Measurements from ENCODE around the gene OR2H2. TPM values are rescaled to one million over a fixed set of nuclear protein-coding genes. Genes with fewer than 3 reads are reported as not detected.

OR2H2 gene
- polyA plus RNA-seq, 2 donors = not detected

GRCh38 chr6:29590218-29590808, 5.4 kb downstream of the OR2H2 start:
- Histone ChIP-seq H3K27me3 (ENCODE audit: control insufficient read depth in 1 of 2, insufficient read depth in 2 of 2, low read length in 2 of 2) (no peaks in the 10 kb centered on the region), H3K36me3 (ENCODE audit: control insufficient read depth in 2 of 2, insufficient read depth in 2 of 2, low read length in 1 of 2) (no peaks in the 10 kb centered on the region), H3K4me1 (ENCODE audit: control insufficient read depth in 2 of 2, insufficient read depth in 2 of 2, low read length in 1 of 2) (no peaks in the 10 kb centered on the region), H3K9me3 (ENCODE audit: control insufficient read depth in 2 of 2, insufficient read depth in 1 of 2, low read depth in 1 of 2, low read length in 1 of 2) (no peaks in the 10 kb centered on the region), H3K27ac (ENCODE audit: low read depth in 2 of 2, low read length in 1 of 2) (no peak overlapping the region), H3K4me3 (ENCODE audit: low read depth in 1 of 2, low read length in 2 of 2) (no peak overlapping the region)
- WGBS, 2 donors = 84 to 87% methylated on average over 4 of the region's 4 CpGs

- Histone ChIP-seq H3K36me3 (ENCODE audit: control insufficient read depth in 2 of 2, insufficient read depth in 2 of 2, low read length in 1 of 2) (no peaks in the 10 kb centered on the region), H3K4me1 (ENCODE audit: control insufficient read depth in 2 of 2, insufficient read depth in 2 of 2, low read length in 1 of 2) (no peaks in the 10 kb centered on the region), H3K27me3 (ENCODE audit: control insufficient read depth in 1 of 2, insufficient read depth in 2 of 2, low read length in 2 of 2) (no peaks in the 10 kb centered on the region), H3K27ac (ENCODE audit: low read depth in 2 of 2, low read length in 1 of 2) (no peak overlapping the region), H3K4me3 (ENCODE audit: low read depth in 1 of 2, low read length in 2 of 2) (no peak overlapping the region), H3K9me3 (ENCODE audit: control insufficient read depth in 2 of 2, insufficient read depth in 1 of 2, low read depth in 1 of 2, low read length in 1 of 2) (no peaks in the 10 kb centered on the region)
- WGBS, 2 donors = 77 to 80% methylated on average over 2 of the region's 2 CpGs
Measured at GRCh38 chr6:29591677-29592076, 6.8 kb downstream of the OR2H2 start.

GRCh38 chr6:29593199-29593855, 8.4 kb downstream of the OR2H2 start:
- Histone ChIP-seq H3K36me3 (ENCODE audit: control insufficient read depth in 2 of 2, insufficient read depth in 2 of 2, low read length in 1 of 2) (no peaks in the 10 kb centered on the region), H3K27ac (ENCODE audit: low read depth in 2 of 2, low read length in 1 of 2) (no peak overlapping the region), H3K9me3 (ENCODE audit: control insufficient read depth in 2 of 2, insufficient read depth in 1 of 2, low read depth in 1 of 2, low read length in 1 of 2) (no peaks in the 10 kb centered on the region), H3K4me1 (ENCODE audit: control insufficient read depth in 2 of 2, insufficient read depth in 2 of 2, low read length in 1 of 2) (no peaks in the 10 kb centered on the region), H3K27me3 (ENCODE audit: control insufficient read depth in 1 of 2, insufficient read depth in 2 of 2, low read length in 2 of 2) (no peaks in the 10 kb centered on the region), H3K4me3 (ENCODE audit: low read depth in 1 of 2, low read length in 2 of 2) (no peak overlapping the region)
- 20% methylated on average over 4 of the region's 4 CpGs for WGBS, 2 donors

GRCh38 chr6:29596381-29596900, 11.5 kb downstream of the OR2H2 start:
- Histone ChIP-seq H3K27me3 (ENCODE audit: control insufficient read depth in 1 of 2, insufficient read depth in 2 of 2, low read length in 2 of 2) (no peaks in the 10 kb centered on the region), H3K9me3 (ENCODE audit: control insufficient read depth in 2 of 2, insufficient read depth in 1 of 2, low read depth in 1 of 2, low read length in 1 of 2) (no peaks in the 10 kb centered on the region), H3K4me3 (ENCODE audit: low read depth in 1 of 2, low read length in 2 of 2) (no peak overlapping the region), H3K36me3 (ENCODE audit: control insufficient read depth in 2 of 2, insufficient read depth in 2 of 2, low read length in 1 of 2) (no peaks in the 10 kb centered on the region), H3K4me1 (ENCODE audit: control insufficient read depth in 2 of 2, insufficient read depth in 2 of 2, low read length in 1 of 2) (no peaks in the 10 kb centered on the region), H3K27ac (ENCODE audit: low read depth in 2 of 2, low read length in 1 of 2) (no peak overlapping the region)
- WGBS, 2 donors = 80 to 82% methylated on average over 6 of the region's 6 CpGs

- no peaks in the 10 kb centered on the region for H3K27me3 ChIP-seq (ENCODE audit: control insufficient read depth in 1 of 2, insufficient read depth in 2 of 2, low read length in 2 of 2)
- no peaks in the 10 kb centered on the region for H3K4me1 ChIP-seq (ENCODE audit: control insufficient read depth in 2 of 2, insufficient read depth in 2 of 2, low read length in 1 of 2)
- no peaks in the 10 kb centered on the region for H3K36me3 ChIP-seq (ENCODE audit: control insufficient read depth in 2 of 2, insufficient read depth in 2 of 2, low read length in 1 of 2)
- no peak overlapping the region for H3K27ac ChIP-seq (ENCODE audit: low read depth in 2 of 2, low read length in 1 of 2)
- H3K4me3 ChIP-seq (ENCODE audit: low read depth in 1 of 2, low read length in 2 of 2) = no peak overlapping the region
- WGBS, 2 donors = 76 to 79% methylated on average over 2 of the region's 2 CpGs
- no peaks in the 10 kb centered on the region for H3K9me3 ChIP-seq (ENCODE audit: control insufficient read depth in 2 of 2, insufficient read depth in 1 of 2, low read depth in 1 of 2, low read length in 1 of 2)
Measured at GRCh38 chr6:29597184-29597583, 12.3 kb downstream of the OR2H2 start.

- Histone ChIP-seq H3K27me3 (ENCODE audit: control insufficient read depth in 1 of 2, insufficient read depth in 2 of 2, low read length in 2 of 2) (no peaks in the 10 kb centered on the region), H3K27ac (ENCODE audit: low read depth in 2 of 2, low read length in 1 of 2) (no peak overlapping the region), H3K4me3 (ENCODE audit: low read depth in 1 of 2, low read length in 2 of 2) (no peak overlapping the region), H3K9me3 (ENCODE audit: control insufficient read depth in 2 of 2, insufficient read depth in 1 of 2, low read depth in 1 of 2, low read length in 1 of 2) (no peaks in the 10 kb centered on the region), H3K4me1 (ENCODE audit: control insufficient read depth in 2 of 2, insufficient read depth in 2 of 2, low read length in 1 of 2) (no peaks in the 10 kb centered on the region), H3K36me3 (ENCODE audit: control insufficient read depth in 2 of 2, insufficient read depth in 2 of 2, low read length in 1 of 2) (peaks cover 0 to 2% of the 10 kb centered on the region in 2 donors)
- WGBS, 2 donors = 26 to 33% methylated on average over 2 of the region's 2 CpGs
Measured at GRCh38 chr6:29598172-29598747, 13.3 kb downstream of the OR2H2 start.

GRCh38 chr6:29602564-29603361, 17.8 kb downstream of the OR2H2 start:
- Histone ChIP-seq H3K9me3 (ENCODE audit: control insufficient read depth in 2 of 2, insufficient read depth in 1 of 2, low read depth in 1 of 2, low read length in 1 of 2) (no peaks in the 10 kb centered on the region), H3K36me3 (ENCODE audit: control insufficient read depth in 2 of 2, insufficient read depth in 2 of 2, low read length in 1 of 2) (peaks cover 0 to 19% of the 10 kb centered on the region in 2 donors), H3K27me3 (ENCODE audit: control insufficient read depth in 1 of 2, insufficient read depth in 2 of 2, low read length in 2 of 2) (no peaks in the 10 kb centered on the region), H3K27ac (ENCODE audit: low read depth in 2 of 2, low read length in 1 of 2) (no peak overlapping the region), H3K4me1 (ENCODE audit: control insufficient read depth in 2 of 2, insufficient read depth in 2 of 2, low read length in 1 of 2) (no peaks in the 10 kb centered on the region), H3K4me3 (ENCODE audit: low read depth in 1 of 2, low read length in 2 of 2) (no peak overlapping the region)
- WGBS, 2 donors = 83 to 84% methylated on average over 12 of the region's 12 CpGs

GRCh38 chr6:29603456-29603855, 18.5 kb downstream of the OR2H2 start:
- Histone ChIP-seq H3K36me3 (ENCODE audit: control insufficient read depth in 2 of 2, insufficient read depth in 2 of 2, low read length in 1 of 2) (peaks cover 0 to 21% of the 10 kb centered on the region in 2 donors), H3K27me3 (ENCODE audit: control insufficient read depth in 1 of 2, insufficient read depth in 2 of 2, low read length in 2 of 2) (no peaks in the 10 kb centered on the region), H3K4me3 (ENCODE audit: low read depth in 1 of 2, low read length in 2 of 2) (no peak overlapping the region), H3K9me3 (ENCODE audit: control insufficient read depth in 2 of 2, insufficient read depth in 1 of 2, low read depth in 1 of 2, low read length in 1 of 2) (no peaks in the 10 kb centered on the region), H3K4me1 (ENCODE audit: control insufficient read depth in 2 of 2, insufficient read depth in 2 of 2, low read length in 1 of 2) (no peaks in the 10 kb centered on the region), H3K27ac (ENCODE audit: low read depth in 2 of 2, low read length in 1 of 2) (no peak overlapping the region)
- WGBS, 2 donors = 85 to 89% methylated on average over 11 of the region's 11 CpGs

- H3K36me3 ChIP-seq (ENCODE audit: control insufficient read depth in 2 of 2, insufficient read depth in 2 of 2, low read length in 1 of 2) = peaks cover 0 to 23% of the 10 kb centered on the region in 2 donors
- no peak overlapping the region for H3K27ac ChIP-seq (ENCODE audit: low read depth in 2 of 2, low read length in 1 of 2)
- no peaks in the 10 kb centered on the region for H3K9me3 ChIP-seq (ENCODE audit: control insufficient read depth in 2 of 2, insufficient read depth in 1 of 2, low read depth in 1 of 2, low read length in 1 of 2)
- no peak overlapping the region for H3K4me3 ChIP-seq (ENCODE audit: low read depth in 1 of 2, low read length in 2 of 2)
- no peaks in the 10 kb centered on the region for H3K4me1 ChIP-seq (ENCODE audit: control insufficient read depth in 2 of 2, insufficient read depth in 2 of 2, low read length in 1 of 2)
- no peaks in the 10 kb centered on the region for H3K27me3 ChIP-seq (ENCODE audit: control insufficient read depth in 1 of 2, insufficient read depth in 2 of 2, low read length in 2 of 2)
- WGBS, 2 donors = 58 to 76% methylated on average over 2 of the region's 2 CpGs
Measured at GRCh38 chr6:29603930-29604329, 19.0 kb downstream of the OR2H2 start.
